ENCODE results near the gene FNDC3A.

Gene FNDC3A

DNA sequence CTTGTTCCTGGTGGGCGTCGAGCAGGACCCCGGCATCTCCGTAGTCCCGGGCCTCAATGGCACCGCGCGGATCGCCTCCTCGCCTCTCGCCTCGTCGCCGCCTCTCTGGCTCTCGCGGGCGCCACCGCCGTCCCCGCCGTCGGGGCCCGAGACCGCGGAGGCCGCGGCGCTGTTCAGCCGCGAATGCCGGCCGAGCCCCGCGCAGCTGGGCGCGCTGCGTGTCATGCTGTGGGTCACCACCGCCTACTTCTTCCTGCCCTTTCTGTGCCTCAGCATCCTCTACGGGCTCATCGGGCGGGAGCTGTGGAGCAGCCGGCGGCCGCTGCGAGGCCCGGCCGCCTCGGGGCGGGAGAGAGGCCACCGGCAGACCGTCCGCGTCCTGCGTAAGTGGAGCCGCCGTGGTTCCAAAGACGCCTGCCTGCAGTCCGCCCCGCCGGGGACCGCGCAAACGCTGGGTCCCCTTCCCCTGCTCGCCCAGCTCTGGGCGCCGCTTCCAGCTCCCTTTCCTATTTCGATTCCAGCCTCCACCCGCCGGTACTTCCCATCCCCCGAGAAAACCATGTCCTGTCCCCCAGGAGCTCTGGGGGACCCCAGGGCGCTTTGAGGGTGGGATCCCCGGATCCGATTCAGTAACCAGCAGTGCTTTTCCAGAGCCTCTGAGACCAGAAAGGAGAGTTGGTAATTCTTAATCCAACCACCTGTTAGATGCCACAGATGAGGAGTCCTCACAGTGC lies 245.3 kb downstream of the FNDC3A start:
- DNase-seq, result no peak

GRCh38 chr13:49221590-49221965 lies 245.9 kb downstream of the FNDC3A start:
- no peak for DNase-seq

DNA sequence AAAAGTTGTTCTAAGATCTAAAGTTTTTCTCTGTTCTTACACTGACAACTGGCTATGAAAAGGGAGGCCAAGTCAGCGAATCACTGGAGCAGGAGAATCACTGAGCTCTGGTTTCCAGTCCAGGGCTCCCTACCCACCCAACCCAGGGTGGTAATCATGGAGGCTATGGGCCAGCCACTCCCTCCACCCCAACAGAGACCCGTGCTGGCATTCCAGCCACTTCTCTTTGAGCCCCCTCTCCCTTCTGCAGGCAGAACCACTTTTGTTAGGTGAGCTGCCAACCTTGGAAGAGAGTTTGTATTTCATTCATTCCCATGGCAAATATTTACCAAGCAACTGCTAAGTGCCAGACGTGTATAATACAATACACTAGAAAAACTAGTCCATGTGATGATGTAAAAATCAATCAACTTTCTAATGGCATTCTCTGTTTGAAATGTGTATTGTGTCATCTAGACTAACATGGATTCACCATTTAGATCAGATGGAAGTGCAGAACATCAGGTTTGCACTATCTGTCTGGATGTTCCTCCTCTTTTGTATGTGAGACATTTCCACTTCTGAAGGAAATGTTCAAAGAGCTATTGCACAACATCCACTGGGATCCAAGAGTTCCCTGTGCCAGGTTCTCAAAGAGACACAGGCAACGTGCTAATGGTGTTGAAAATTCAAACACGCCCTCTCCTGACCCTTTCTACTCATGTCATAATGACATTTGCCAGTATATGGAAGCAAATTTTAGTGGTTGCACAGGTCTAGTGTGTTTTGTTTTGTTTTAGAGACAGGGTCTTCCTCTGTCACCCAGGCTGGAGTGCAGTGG lies 249.7 kb downstream of the FNDC3A start:
- no peak for DNase-seq

DNA sequence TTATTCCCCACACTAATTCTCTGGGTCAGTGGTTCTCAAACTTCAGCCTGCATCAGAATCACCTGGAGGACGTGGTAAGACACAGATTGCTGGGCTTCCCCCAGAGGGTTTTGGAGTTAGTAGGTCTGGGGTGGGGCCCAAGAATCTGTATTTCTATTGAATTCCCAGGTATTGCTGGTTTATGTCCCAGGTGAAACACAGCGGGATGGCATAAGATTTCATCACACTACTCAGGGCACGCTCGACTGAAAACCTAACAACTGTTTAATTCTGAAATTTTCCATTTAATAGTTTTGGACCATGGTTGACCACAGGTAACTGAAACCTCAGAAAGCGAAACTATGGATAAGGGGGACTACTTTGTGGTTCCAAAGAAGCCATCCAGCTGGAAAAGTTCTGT lies 250.9 kb downstream of the FNDC3A start:
- no peak for DNase-seq

- no peak for DNase-seq
Observed at GRCh38 chr13:49234741-49235140, 259.0 kb downstream of the FNDC3A start.

DNA sequence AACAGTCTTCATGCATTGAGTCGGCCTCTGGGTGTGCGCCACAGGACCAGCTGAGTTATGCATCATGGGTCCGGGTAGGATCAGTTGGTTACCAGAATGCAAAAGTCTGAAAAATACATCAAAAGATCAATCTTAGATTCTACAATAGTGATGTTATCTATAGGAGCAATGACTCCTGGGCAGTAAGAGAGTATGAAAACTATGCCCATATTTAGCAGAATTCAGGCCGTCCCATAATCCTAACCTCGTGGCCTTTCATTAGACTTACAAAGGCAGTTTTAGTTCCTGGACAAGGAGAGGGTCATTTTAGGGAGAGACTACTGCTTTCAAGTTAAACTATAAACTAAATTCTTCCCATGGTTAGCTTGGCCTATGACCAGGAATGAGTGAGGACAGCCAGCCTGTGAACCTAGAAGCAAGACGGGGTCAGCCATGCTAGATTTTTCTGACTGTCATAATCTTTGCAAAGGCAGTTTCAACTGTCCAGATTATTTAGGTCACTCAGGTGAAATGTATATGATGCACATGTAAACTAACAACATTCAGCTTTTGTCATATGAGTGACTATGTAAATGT lies 260.2 kb downstream of the FNDC3A start:
- DNase-seq, result no peak

DNA sequence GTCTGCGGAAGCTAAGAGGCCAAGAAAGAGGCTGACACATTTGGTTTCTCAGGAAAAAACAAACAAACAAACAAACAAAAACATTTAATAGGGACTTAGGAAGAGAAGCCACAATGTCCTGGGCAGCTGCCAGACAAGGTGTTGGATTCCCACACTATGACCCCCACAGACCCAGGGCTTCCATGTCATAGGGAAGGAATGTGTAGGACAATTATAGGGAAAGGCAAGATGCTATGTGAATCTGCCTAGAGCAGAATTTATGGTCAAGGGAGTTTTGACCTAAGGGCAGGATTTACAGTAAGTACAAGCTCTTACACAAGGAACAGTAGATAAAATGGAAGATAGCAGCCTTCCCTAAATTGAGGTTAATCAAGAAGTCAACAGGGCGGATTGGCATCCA lies 262.9 kb downstream of the FNDC3A start:
- DNase-seq, result no peak

DNA sequence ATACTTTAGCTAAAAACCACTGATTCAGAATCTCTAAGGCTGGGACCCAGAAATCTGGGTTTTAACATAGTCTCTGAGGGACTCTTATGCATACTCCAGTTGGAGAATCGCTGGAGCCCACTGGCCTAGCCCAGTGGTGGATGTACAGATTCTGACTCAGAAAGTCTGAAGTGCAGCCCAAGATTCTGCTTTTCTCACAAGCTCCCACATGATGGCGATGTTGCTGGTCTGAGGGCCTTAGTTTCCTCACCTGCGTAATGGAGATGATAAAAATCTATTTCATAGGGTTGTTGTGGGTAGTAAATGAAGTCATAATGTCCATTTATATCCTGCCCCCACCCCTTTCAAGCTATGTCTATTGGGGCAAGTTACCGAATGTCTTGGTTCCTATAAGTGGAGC lies 264.3 kb downstream of the FNDC3A start:
- no peak for DNase-seq

DNA sequence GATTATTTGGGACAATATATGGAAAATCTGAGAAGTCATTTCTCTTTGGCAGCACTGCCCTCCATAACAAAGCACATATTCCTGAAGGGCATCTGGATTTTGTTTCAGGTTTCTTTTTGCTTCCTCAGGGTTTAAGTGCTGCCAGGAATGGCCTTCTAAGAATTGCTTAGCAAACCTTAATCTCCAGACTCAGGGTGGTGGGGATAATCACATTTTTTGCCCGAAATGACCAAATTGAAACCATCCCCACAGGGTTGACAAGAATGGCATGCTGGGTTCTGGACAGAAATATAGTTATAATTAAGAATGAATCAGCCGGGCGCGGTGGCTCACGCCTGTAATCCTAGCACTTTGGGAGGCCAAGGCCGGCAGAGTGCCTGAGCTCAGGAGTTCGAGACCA lies 265.6 kb downstream of the FNDC3A start:
- DNase-seq, result no peak

DNA sequence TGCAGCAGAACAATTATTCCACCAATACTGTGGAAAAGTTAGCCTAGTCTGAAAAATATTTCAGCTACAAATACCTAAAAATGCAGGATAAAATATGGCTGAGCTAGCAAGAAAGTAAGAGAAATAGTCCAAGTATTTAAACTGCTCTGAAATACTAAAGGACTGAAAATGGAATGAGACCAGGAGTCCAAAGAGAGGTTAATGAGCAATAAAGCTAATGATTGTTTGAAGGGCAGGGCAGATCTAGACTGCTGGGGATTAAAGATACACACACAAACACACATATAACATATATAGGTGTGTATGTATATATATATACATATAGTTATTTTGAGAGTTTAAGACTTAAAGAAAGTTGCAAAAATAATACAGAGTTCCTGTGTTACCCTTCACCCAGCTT lies 269.4 kb downstream of the FNDC3A start:
- no peak for DNase-seq

DNA sequence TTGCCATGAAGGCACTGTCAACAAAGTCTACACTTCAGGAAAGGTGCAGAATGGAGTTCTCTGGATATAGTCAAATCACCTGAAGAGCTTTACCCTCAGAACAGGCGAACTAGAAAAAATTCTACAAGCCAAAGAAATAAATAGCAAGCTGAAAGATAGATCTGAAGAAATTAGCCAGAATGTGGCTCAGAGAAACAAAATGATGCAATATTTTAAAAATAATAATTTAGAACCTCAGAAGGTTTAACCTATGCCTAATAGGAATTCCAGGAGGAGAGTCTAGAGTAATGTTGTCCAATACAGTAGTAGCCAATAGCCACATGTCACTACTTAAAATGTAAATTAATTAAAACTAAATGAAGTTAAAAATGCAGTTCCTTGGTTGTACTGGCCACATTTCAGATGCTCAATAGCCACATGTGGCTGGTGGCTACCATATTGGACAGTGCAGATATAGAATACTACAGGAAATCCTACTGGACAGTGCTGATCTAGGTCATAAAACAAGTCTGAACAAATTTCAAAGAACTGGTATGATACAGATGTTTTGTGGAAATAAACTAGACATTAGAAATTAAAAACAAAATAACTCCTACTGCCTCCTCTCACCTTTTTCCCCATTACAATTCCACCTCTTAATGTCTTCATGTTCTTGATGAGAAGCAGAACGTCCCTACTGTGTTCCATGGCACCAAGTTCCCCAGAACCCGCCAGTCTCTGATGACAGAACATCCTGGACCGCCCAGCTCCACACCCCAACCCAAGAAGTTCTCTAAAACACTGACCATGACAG lies 271.3 kb downstream of the FNDC3A start:
- no peak for DNase-seq

- DNase-seq, result peak; percentile 73
Observed at GRCh38 chr13:49247643-49248621, 272.2 kb downstream of the FNDC3A start, which contains the start of gene CDADC1. Gene CDADC1 (plus strand): TSS chr13:49247925. CDS start chr13:49248038, 113 bp downstream.

DNA sequence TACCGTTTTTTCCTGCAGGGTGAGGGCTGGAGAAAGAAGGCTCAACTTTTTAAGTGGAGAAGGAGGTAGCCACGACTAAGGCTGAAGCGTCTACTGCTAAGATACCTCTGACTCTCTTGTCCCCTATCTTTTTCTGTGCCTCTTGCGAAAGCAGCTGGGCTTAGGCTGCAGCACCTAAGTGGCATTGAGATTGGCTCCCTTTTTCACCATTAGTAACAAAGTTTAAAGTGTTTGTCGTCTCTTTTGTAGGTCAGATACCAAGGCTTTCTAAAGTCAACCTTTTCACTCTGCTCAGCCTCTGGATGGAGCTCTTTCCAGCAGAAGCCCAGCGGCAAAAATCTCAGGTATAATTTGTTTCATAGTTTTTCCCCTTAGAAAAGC lies 272.9 kb downstream of the FNDC3A start:
- no peak for DNase-seq

DNA sequence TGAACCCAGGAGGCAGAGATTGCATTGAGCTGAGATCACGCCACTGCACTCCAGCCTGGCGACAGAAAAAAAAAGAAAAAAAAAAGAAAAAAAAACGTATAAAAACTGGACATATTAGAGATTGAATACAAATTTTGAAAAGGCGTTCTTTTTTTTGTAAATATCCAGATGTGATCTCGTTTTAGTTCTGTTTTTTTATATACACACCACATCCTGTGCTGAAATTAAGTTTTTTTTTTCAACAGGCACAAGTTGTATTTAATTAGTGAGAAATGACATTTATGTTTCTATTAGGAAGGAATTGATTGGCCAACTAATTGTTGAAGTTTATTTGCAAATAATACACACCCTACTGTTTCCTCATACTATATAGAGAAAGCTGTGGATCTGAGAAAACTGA lies 275.6 kb downstream of the FNDC3A start:
- no peak for DNase-seq

DNA sequence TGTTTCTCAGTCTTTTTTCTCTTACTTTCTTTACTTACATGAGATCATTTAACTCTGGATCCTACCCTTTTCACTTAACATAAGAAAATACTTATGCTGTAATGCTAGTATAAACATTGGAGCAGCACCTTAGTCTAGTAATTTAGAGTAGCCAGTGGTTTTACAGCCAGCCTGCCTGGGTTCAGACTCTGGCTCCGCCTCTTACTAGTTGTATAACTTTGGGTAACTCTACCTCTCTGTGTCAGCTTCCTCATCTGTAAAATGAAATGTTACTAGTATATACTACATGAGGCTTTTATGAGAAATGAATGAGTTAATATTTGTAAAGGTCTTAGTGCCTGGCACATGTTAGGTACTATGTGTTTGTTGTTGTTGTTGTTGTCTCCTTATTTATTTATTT lies 277.6 kb downstream of the FNDC3A start:
- DNase-seq, result no peak

DNA sequence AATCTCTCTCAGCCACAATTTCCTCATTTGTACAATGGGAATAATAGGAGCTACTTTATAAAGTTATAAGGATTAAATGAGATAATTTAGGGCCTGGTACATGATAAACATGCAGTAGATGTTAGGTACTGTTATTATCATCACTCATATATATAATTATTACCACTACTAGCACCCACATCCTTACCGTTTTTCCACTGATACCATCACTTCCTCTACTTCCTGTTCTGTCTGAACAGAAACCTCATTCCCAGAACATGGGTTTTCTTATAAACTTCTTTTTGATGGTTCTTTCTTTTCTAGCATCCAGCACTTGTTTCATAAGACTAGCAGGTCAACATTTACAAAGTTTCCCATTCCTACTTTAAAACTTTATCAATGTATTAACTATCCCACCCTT lies 278.3 kb downstream of the FNDC3A start:
- DNase-seq, result no peak

GRCh38 chr13:49256841-49257240 lies 281.1 kb downstream of the FNDC3A start:
- DNase-seq, result no peak

- DNase-seq, result no peak
Observed at GRCh38 chr13:49258089-49258796, 282.5 kb downstream of the FNDC3A start.
